Measurements from ENCODE around the gene RNF157.
A peak's percentile ranks its signal among the peaks of the same experiment; 100 is the strongest.

The RNF157 gene

GRCh38 chr17:76240461-76241203, at the start of gene RNF157:
RNF157 (minus strand) TSS chr17:76240493; CDS start chr17:76240240, 253 bp downstream.
- TF ChIP-seq CTCF (IDR thresholded peaks at IDR 0.05; ENCODE audit: insufficient read depth, low read depth, low read length, missing control alignments) = no peak
- DNase-seq (ENCODE audit: low read depth) = no peak
- peak within 1 kb of the TSS; percentile 41 for H3K4me3 ChIP-seq (ENCODE audit: low read length)

- DNase-seq (ENCODE audit: low read depth) = no peak
- TF ChIP-seq CTCF (IDR thresholded peaks at IDR 0.05; ENCODE audit: insufficient read depth, low read depth, low read length, missing control alignments) = no peak
These were observed 41.5 kb upstream of the RNF157 start for GRCh38 chr17:76281573-76282371.

GRCh38 chr17:76280650-76281049, 40.4 kb upstream of the RNF157 start:
- H3K4me3 ChIP-seq (ENCODE audit: low read length) = no peak overlapping the region
- TF ChIP-seq CTCF (IDR thresholded peaks at IDR 0.05; ENCODE audit: insufficient read depth, low read depth, low read length, missing control alignments) = no peak
- no peak for DNase-seq (ENCODE audit: low read depth)

More at GRCh38 chr17:76281573-76282371, 41.5 kb upstream of the RNF157 start:
- no peak overlapping the region for H3K4me3 ChIP-seq (ENCODE audit: low read length)

GRCh38 chr17:76279742-76280287, 39.5 kb upstream of the RNF157 start:
- DNase-seq (ENCODE audit: low read depth) = no peak
- H3K4me3 ChIP-seq (ENCODE audit: low read length) = no peak overlapping the region
- no peak for TF ChIP-seq CTCF (IDR thresholded peaks at IDR 0.05; ENCODE audit: insufficient read depth, low read depth, low read length, missing control alignments)

- no peak overlapping the region for H3K4me3 ChIP-seq (ENCODE audit: low read length)
- TF ChIP-seq CTCF (IDR thresholded peaks at IDR 0.05; ENCODE audit: insufficient read depth, low read depth, low read length, missing control alignments) = peak; percentile 93
- DNase-seq (ENCODE audit: low read depth) = peak; percentile 70
These were observed 38.9 kb upstream of the RNF157 start for GRCh38 chr17:76278952-76279741.

- TF ChIP-seq CTCF (IDR thresholded peaks at IDR 0.05; ENCODE audit: insufficient read depth, low read depth, low read length, missing control alignments) = no peak
- DNase-seq (ENCODE audit: low read depth) = no peak
- H3K4me3 ChIP-seq (ENCODE audit: low read length) = no peak overlapping the region
These were observed 38.1 kb upstream of the RNF157 start for GRCh38 chr17:76278268-76278908.

Data from epithelial cell of esophagus (primary cell).